Effector memory CD8-positive, alpha-beta T cell (primary cell): Measurements from ENCODE around the gene RBMS3.
"Not testable (repeated sequence)": the region's sequence is repeated elsewhere in the genome, so short reads cannot be mapped to it uniquely, and the experiment has no call there.

ENCODE experiments used
- ATAC-seq: fragments of 150-1000 bp; cut with Tn5 transposase; replicated peaks from 2 replicates; pipeline ENCODE4 v1.10.0; 2021; ENCODE audit warnings: mild to moderate bottlenecking, moderate library complexity
- DNase-seq, 3 experiments: peaks; one replicate each; pipeline ENCODE4 v3.0.0; 2021
- H3K27ac Mint-ChIP-seq, 2 donors: one replicate each; pipeline ENCODE4 v1.8.0; 2022; ENCODE audit warnings: mild to moderate bottlenecking in 2 of 2, mixed read lengths in 2 of 2, moderate library complexity in 2 of 2
- H3K27me3 Mint-ChIP-seq, 2 donors: one replicate each; pipeline ENCODE4 v1.8.0; 2022; ENCODE audit warnings: mixed read lengths in 2 of 2
- H3K36me3 Mint-ChIP-seq: one replicate; pipeline ENCODE4 v1.8.0; 2022; ENCODE audit warnings: mild to moderate bottlenecking, moderate library complexity, mixed read lengths; ENCODE audit not compliant: insufficient read depth
- H3K4me1 Mint-ChIP-seq, 2 donors: one replicate each; pipeline ENCODE4 v1.8.0; 2022; ENCODE audit warnings: low read depth in 2 of 2, mixed read lengths in 2 of 2
- H3K4me3 Mint-ChIP-seq, 2 donors: one replicate each; pipeline ENCODE4 v1.8.0; 2022; ENCODE audit warnings: mild to moderate bottlenecking in 2 of 2, mixed read lengths in 2 of 2, moderate library complexity in 2 of 2
- H3K9me3 Mint-ChIP-seq, 2 donors: one replicate each; pipeline ENCODE4 v1.8.0; 2022; ENCODE audit warnings: mixed read lengths in 2 of 2

The RBMS3 gene

GRCh38 chr3:29642393-29643033, 361.6 kb downstream of the RBMS3 start:
- no peak for DNase-seq
- Mint-ChIP-seq H3K27ac (no peak overlapping the region), H3K4me3 (no peak overlapping the region), H3K27me3 (no peaks in the 10 kb centered on the region), H3K9me3 (peaks cover 0 to 10% of the 10 kb centered on the region in 2 donors), H3K4me1 (no peaks in the 10 kb centered on the region), H3K36me3 (no peaks in the 10 kb centered on the region)
- no peak for ATAC-seq

GRCh38 chr3:29643034-29643425, 362.2 kb downstream of the RBMS3 start:
- ATAC-seq (no peak), DNase-seq (no peak)
- H3K36me3 Mint-ChIP-seq, result no peaks in the 10 kb centered on the region
- H3K27me3 Mint-ChIP-seq, result no peaks in the 10 kb centered on the region
- peaks cover 0 to 8% of the 10 kb centered on the region in 2 donors for H3K9me3 Mint-ChIP-seq
- no peak overlapping the region for H3K27ac Mint-ChIP-seq
- no peaks in the 10 kb centered on the region for H3K4me1 Mint-ChIP-seq
- no peak overlapping the region for H3K4me3 Mint-ChIP-seq

DNA sequence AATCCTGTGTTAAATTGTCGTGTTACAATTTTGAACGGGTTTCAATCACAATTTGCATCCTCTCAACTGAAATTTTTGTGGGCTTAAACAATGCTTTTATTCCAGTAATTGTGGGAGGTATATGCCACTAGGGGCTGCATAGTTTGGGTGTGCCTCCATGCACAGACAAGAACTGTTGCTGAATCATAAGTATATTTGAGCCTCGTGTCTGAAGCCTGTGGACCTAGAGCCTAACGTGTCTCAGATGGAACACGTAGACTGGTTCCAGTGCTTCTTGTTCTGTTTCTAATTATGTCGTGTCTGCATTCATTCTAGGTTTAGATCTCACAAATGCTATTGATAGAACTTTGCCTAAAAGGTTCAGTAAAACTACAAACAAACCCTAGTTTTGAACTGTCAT, 363.4 kb downstream of the RBMS3 start:
- Mint-ChIP-seq H3K9me3 (peaks cover 0 to 8% of the 10 kb centered on the region in 2 donors), H3K27ac (no peak overlapping the region), H3K4me3 (no peak overlapping the region), H3K4me1 (no peaks in the 10 kb centered on the region), H3K27me3 (no peaks in the 10 kb centered on the region), H3K36me3 (no peaks in the 10 kb centered on the region)
- ATAC-seq (no peak), DNase-seq (no peak)

- DNase-seq (no peak), ATAC-seq (no peak)
- peaks cover 0 to 9% of the 10 kb centered on the region in 2 donors for H3K9me3 Mint-ChIP-seq
- H3K27me3 Mint-ChIP-seq, result no peaks in the 10 kb centered on the region
- H3K4me3 Mint-ChIP-seq, result no peak overlapping the region
- no peaks in the 10 kb centered on the region for H3K4me1 Mint-ChIP-seq
- H3K36me3 Mint-ChIP-seq, result no peaks in the 10 kb centered on the region
- H3K27ac Mint-ChIP-seq, result no peak overlapping the region
Observed at GRCh38 chr3:29644956-29645636, 364.2 kb downstream of the RBMS3 start.

GRCh38 chr3:29646043-29646442, 365.2 kb downstream of the RBMS3 start:
- ATAC-seq (no peak), DNase-seq (no peak)
- Mint-ChIP-seq H3K27ac (no peak overlapping the region), H3K4me3 (no peak overlapping the region), H3K9me3 (peaks cover 0 to 9% of the 10 kb centered on the region in 2 donors), H3K4me1 (no peaks in the 10 kb centered on the region), H3K36me3 (no peaks in the 10 kb centered on the region), H3K27me3 (no peaks in the 10 kb centered on the region)

- H3K36me3 Mint-ChIP-seq, result no peaks in the 10 kb centered on the region
- H3K9me3 Mint-ChIP-seq, result peaks cover 0 to 2% of the 10 kb centered on the region in 2 donors
- H3K27me3 Mint-ChIP-seq, result no peaks in the 10 kb centered on the region
- H3K4me3 Mint-ChIP-seq, result no peak overlapping the region
- H3K4me1 Mint-ChIP-seq, result no peaks in the 10 kb centered on the region
- no peak overlapping the region for H3K27ac Mint-ChIP-seq
- DNase-seq (no peak), ATAC-seq (no peak)
Observed at GRCh38 chr3:29649815-29650547, 369.1 kb downstream of the RBMS3 start.

DNA sequence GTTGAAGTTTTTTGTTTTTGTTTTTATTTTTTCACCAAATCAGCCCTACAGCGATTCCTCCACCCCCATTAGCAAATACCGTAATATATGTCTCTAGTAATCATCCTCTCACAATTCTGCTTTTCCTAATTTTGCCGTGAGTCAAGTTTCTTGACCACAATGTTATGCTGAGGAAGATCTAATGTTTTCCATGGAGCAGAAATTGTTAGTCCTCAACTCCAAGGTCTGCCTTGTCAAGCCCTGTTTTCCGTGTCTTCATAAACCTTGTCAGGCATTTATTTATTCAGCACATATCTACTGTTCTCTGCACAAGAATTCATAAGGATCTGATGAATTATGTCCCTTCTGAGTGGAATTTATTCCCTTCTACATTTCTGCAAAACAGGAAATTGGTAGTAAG, 372.8 kb downstream of the RBMS3 start:
- ATAC-seq (no peak), DNase-seq (no peak)
- H3K9me3 Mint-ChIP-seq, result peaks cover 0 to 2% of the 10 kb centered on the region in 2 donors
- H3K27ac Mint-ChIP-seq, result no peak overlapping the region
- H3K36me3 Mint-ChIP-seq, result no peaks in the 10 kb centered on the region
- no peaks in the 10 kb centered on the region for H3K27me3 Mint-ChIP-seq
- no peak overlapping the region for H3K4me3 Mint-ChIP-seq
- H3K4me1 Mint-ChIP-seq, result no peaks in the 10 kb centered on the region

DNA sequence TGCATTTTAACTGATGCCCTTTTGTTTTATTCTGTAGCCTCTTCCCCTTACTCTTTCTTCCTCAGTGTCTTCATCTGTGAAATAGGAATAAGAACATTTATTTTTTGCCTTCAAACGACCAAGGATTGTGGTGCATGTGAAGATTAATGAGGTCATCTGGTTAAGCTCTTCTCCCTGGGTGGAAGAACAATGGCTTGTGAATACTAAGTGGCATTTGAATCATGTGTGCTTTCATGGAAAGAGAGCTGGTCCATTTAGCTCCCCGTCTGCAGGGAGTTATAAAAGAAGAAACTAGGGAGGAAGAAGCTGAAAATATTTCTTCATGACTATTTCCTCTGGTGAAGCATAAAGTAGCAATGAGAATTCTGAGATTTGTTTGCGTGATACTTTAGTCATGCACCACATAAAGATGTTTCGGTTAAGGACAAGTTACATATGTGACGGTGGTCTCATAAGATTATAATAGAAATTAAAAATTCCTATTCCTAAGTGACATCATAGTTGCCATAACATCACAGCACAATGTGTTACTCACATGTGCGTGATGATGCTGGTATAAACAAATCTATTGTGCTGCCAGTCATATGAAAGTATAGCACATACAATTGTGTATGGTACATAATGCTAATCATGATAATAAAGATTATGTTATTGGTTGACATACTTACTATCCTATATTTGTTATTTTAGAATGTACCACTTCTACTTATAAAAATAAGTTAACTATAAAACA, 374.3 kb downstream of the RBMS3 start:
- no peak overlapping the region for H3K27ac Mint-ChIP-seq
- DNase-seq (no peak), ATAC-seq (no peak)
- H3K4me1 Mint-ChIP-seq, result no peaks in the 10 kb centered on the region
- peaks cover 0 to under 1% of the 10 kb centered on the region in 2 donors for H3K9me3 Mint-ChIP-seq
- no peaks in the 10 kb centered on the region for H3K36me3 Mint-ChIP-seq
- H3K4me3 Mint-ChIP-seq, result no peak overlapping the region
- H3K27me3 Mint-ChIP-seq, result no peaks in the 10 kb centered on the region

DNA sequence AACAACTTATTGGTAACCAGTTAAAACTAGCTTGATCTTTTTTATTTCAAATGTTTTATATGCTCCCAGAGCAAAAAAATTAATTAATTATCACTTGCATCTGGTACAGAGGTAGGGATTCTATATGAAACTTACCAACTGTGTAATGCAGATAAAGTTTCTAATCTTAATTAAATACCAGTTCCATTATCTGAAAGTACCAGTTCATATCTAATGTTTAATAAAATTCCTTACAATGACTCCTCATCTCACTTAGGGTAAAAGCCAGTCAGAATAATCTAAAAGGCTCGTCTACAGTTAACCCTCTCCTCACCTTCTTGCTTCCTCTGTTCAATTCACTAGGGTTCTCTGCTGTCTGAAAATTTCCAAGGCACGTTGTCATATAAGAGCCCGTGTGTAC, 384.8 kb downstream of the RBMS3 start:
- ATAC-seq, result no peak
- no peaks in the 10 kb centered on the region for H3K36me3 Mint-ChIP-seq
- no peaks in the 10 kb centered on the region for H3K4me1 Mint-ChIP-seq

DNA sequence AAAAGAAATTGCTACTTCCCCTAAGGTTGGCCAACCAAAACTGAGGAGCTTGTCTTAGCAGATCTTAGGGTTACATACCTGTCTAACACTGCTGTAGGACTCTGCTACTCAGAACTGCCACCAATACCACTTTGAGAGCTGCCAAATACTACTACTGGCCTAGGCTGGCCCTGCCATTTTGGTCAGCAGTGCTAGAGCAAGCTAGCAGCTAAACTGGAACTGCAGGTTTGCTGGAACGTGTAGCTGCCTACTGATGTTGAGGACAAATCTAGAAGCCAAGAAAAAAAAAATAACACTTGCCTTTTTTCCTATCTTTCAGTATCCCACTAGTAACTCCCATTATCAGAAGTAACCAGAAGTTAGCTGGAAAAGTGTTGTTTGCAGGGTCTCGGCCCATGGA, 387.4 kb downstream of the RBMS3 start:
- Mint-ChIP-seq H3K36me3 (no peaks in the 10 kb centered on the region), H3K9me3 (peaks cover 12 to 19% of the 10 kb centered on the region in 2 donors), H3K27ac (no peak overlapping the region), H3K4me1 (no peaks in the 10 kb centered on the region), H3K27me3 (no peaks in the 10 kb centered on the region), H3K4me3 (no peak overlapping the region)
- no peak for ATAC-seq
- DNase-seq, result no peak

More for the DNA sequence above, 384.8 kb downstream of the RBMS3 start:
- no peak overlapping the region for H3K27ac Mint-ChIP-seq
- peaks cover 0 to 10% of the 10 kb centered on the region in 2 donors for H3K9me3 Mint-ChIP-seq
- DNase-seq, result no peak
- no peaks in the 10 kb centered on the region for H3K27me3 Mint-ChIP-seq
- no peak overlapping the region for H3K4me3 Mint-ChIP-seq

DNA sequence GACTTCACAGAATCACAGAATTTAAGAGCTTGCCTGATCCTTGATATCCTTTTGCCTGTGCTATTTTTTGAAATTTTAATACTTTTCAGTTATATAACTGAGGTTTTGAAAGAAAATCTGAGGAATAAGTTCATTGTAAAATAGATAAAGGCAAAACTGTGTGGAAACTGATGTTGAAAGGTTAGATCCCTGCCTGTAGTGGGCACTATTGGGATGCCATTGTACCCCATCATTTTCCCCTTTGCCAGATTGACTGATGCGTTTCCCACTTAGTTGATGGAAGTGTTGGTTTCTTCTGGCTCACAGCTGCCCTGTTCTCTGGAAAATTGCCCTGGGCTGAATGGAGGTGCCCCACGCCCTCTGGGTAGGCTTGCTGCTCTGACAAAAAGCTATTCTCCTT, 387.9 kb downstream of the RBMS3 start:
- Mint-ChIP-seq H3K36me3 (no peaks in the 10 kb centered on the region), H3K4me3 (no peak overlapping the region), H3K27me3 (no peaks in the 10 kb centered on the region), H3K9me3 (peaks cover 12 to 19% of the 10 kb centered on the region in 2 donors), H3K4me1 (no peaks in the 10 kb centered on the region), H3K27ac (no peak overlapping the region)
- ATAC-seq (no peak), DNase-seq (no peak)

DNA sequence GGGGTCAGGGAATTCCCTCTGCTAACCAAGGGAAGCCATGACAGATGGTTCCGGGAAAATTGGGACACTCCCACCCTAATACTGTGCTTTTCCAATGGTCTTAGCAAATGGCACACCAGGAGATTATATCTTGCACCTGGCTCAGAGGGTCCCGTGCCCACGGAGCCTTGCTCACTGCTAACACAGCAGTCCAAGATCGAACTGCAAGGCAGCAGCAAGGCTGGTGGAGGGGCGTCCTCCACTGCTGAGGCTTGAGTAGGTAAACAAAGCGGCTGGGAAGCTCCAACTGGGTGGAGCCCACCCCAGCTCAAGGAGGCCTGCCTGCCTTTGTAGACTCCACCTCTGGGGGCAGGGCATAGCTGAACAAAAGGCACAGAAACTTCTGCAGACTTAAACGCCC, 389.6 kb downstream of the RBMS3 start:
- H3K27me3 Mint-ChIP-seq, H3K36me3 Mint-ChIP-seq, H3K27ac Mint-ChIP-seq, ATAC-seq, DNase-seq, H3K4me3 Mint-ChIP-seq, H3K4me1 Mint-ChIP-seq: not testable (repeated sequence)
- peaks cover 19 to 20% of the 10 kb centered on the region in 2 donors for H3K9me3 Mint-ChIP-seq

DNA sequence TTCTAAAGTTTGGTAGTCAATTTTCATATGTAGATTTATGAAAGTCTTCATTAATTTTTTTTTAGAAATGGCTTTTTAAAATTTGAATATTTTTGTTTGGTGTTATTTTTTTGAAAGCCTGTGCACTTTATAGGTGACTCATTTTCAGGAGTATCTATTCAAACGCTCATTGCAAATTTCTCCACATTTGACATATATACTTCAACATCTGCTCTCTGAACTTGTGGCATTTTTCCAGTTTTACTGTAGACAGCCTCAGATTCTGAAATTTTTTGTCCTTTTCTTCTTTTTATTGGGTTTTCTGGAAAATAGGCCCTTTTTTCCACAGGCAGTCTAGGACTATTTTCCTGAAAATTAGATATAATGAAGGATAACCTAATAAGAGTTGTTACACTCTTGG, 396.6 kb downstream of the RBMS3 start:
- H3K9me3 Mint-ChIP-seq, result peaks cover 8% of the 10 kb centered on the region in 2 donors
- no peaks in the 10 kb centered on the region for H3K27me3 Mint-ChIP-seq
- H3K27ac Mint-ChIP-seq, result no peak overlapping the region
- no peak for ATAC-seq
- H3K4me1 Mint-ChIP-seq, result no peaks in the 10 kb centered on the region
- no peak for DNase-seq
- no peaks in the 10 kb centered on the region for H3K36me3 Mint-ChIP-seq
- no peak overlapping the region for H3K4me3 Mint-ChIP-seq
